HEK293 (cell line): Measurements from ENCODE around the gene CDC42EP1.
"Not testable (repeated sequence)": the region's sequence is repeated elsewhere in the genome, so short reads cannot be mapped to it uniquely, and the experiment has no call there.

ENCODE experiments used
- CTCF ChIP-seq: fragments of 450-650 bp; formaldehyde crosslinking; IDR thresholded peaks from 2 replicates; pipeline ENCODE4 v1.5.1; 2016; ENCODE audit warnings: missing biosample characterization, missing genetic modification characterization
- FEZF1 ChIP-seq: fragments of 450-650 bp; formaldehyde crosslinking; IDR thresholded peaks from 2 replicates; pipeline ENCODE4 v1.5.1; 2016; ENCODE audit warnings: missing biosample characterization, missing genetic modification characterization
- YY1 ChIP-seq: fragments of 450-650 bp; formaldehyde crosslinking; IDR thresholded peaks from 2 replicates; pipeline ENCODE4 v1.5.1; 2018; ENCODE audit warnings: missing biosample characterization, missing genetic modification characterization
- ZNF214 ChIP-seq: fragments of 450-650 bp; formaldehyde crosslinking; IDR thresholded peaks from 2 replicates; pipeline ENCODE4 v1.5.1; 2017; ENCODE audit warnings: missing biosample characterization, mild to moderate bottlenecking, missing genetic modification characterization, borderline replicate concordance
- ZNF48 ChIP-seq: fragments of 450-650 bp; formaldehyde crosslinking; IDR thresholded peaks from 2 replicates; pipeline ENCODE4 v1.5.1; 2016; ENCODE audit warnings: missing biosample characterization, missing genetic modification characterization
- ZNF624 ChIP-seq: fragments of 450-650 bp; formaldehyde crosslinking; IDR thresholded peaks from 2 replicates; pipeline ENCODE4 v1.5.1; 2017; ENCODE audit warnings: missing biosample characterization, missing genetic modification characterization
- ZNF670 ChIP-seq: fragments of 450-650 bp; formaldehyde crosslinking; IDR thresholded peaks from 2 replicates; pipeline ENCODE4 v1.5.1; 2016; ENCODE audit warnings: missing biosample characterization, missing genetic modification characterization, low read depth
- TF ChIP-seq, protein P1 (sequence below): fragments of 450-650 bp; formaldehyde crosslinking; IDR thresholded peaks from 2 replicates; pipeline ENCODE4 v1.5.1; 2016; ENCODE audit warnings: missing biosample characterization, missing genetic modification characterization, low read depth

GRCh38 chr22:37542416-37542815 lies 17.9 kb upstream of the CDC42EP1 start:
- not testable (repeated sequence) for TF ChIP-seq ZNF624; FEZF1; CTCF; YY1 (tag by site-specific recombination); ZNF670 (tag by site-specific recombination); ZNF48 (tag by site-specific recombination); ZNF214 (tag by site-specific recombination)
- TF ChIP-seq, protein P1, sequence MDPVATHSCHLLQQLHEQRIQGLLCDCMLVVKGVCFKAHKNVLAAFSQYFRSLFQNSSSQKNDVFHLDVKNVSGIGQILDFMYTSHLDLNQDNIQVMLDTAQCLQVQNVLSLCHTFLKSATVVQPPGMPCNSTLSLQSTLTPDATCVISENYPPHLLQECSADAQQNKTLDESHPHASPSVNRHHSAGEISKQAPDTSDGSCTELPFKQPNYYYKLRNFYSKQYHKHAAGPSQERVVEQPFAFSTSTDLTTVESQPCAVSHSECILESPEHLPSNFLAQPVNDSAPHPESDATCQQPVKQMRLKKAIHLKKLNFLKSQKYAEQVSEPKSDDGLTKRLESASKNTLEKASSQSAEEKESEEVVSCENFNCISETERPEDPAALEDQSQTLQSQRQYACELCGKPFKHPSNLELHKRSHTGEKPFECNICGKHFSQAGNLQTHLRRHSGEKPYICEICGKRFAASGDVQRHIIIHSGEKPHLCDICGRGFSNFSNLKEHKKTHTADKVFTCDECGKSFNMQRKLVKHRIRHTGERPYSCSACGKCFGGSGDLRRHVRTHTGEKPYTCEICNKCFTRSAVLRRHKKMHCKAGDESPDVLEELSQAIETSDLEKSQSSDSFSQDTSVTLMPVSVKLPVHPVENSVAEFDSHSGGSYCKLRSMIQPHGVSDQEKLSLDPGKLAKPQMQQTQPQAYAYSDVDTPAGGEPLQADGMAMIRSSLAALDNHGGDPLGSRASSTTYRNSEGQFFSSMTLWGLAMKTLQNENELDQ, result not testable (repeated sequence)
